IMR-90 (cell line): Measurements from ENCODE around the gene GPR3. TPM values are rescaled to one million over a fixed set of nuclear protein-coding genes. Genes with fewer than 3 reads are reported as not detected.

Source experiments
- ATAC-seq: fragments of 200-7000 bp; cut with Tn5 transposase; 2 replicates; pipeline ENCODE4 v1.9.1; 2020; ENCODE audit warnings: low read depth, mild to moderate bottlenecking, moderate library complexity
- BruUV-seq: library from RNA; stranded (reverse); fragments of 400-500 nt; replicated peaks from 2 replicates; lab custom pipeline; 2021; lab: Mats Ljungman, UMichigan
- CTCF ChIA-PET: fragments of 300-600 bp; formaldehyde crosslinking; extraction: SDS; loops from one replicate; lab custom pipeline; 2021; ENCODE audit warnings: antibody characterized with exemption; lab: Yijun Ruan, JAX
- POLR2A ChIA-PET: fragments of 300-600 bp; sonication (Branson Sonifier 250); formaldehyde crosslinking; loops from one replicate; lab custom pipeline; 2022; ENCODE audit warnings: antibody characterized with exemption; ENCODE audit not compliant: unreplicated experiment; lab: Charles Lee
- DNase-seq: peaks from one replicate; pipeline ENCODE4 v3.0.0; 2013
- H2AFZ ChIP-seq: replicated peaks from 2 replicates; pipeline ENCODE3; 2013; ENCODE audit warnings: low read length, mild to moderate bottlenecking; ENCODE audit not compliant: poor library complexity
- H2AK5ac ChIP-seq: 2 replicates; pipeline ENCODE4 v1.6.1; 2013; ENCODE audit warnings: low read depth, low read length, inconsistent platforms
- H2AK9ac ChIP-seq: replicated peaks from 2 replicates; pipeline ENCODE3; 2013; ENCODE audit warnings: mild to moderate bottlenecking, low read depth, low read length, moderate library complexity; ENCODE audit not compliant: poor library complexity
- H2BK120ac ChIP-seq: 2 replicates; pipeline ENCODE4 v1.6.1; 2013; ENCODE audit warnings: low read depth, low read length, inconsistent platforms
- H2BK15ac ChIP-seq: 3 replicates; pipeline ENCODE4 v1.6.1; 2013; ENCODE audit warnings: low read depth, low read length, inconsistent platforms
- H2BK20ac ChIP-seq: 2 replicates; pipeline ENCODE4 v1.6.1; 2013; ENCODE audit warnings: low read depth, mild to moderate bottlenecking, inconsistent platforms, low read length, moderate library complexity
- H2BK5ac ChIP-seq: 2 replicates; pipeline ENCODE4 v1.6.1; 2013; ENCODE audit warnings: mild to moderate bottlenecking, low read depth, low read length, inconsistent platforms; ENCODE audit not compliant: poor library complexity, severe bottlenecking
- H3K14ac ChIP-seq: replicated peaks from 2 replicates; pipeline ENCODE4 v1.6.1; 2013; ENCODE audit warnings: low read depth, low read length, inconsistent platforms
- H3K18ac ChIP-seq: 2 replicates; pipeline ENCODE4 v1.6.1; 2013; ENCODE audit warnings: low read depth, low read length, control low read depth
- H3K23ac ChIP-seq: 2 replicates; pipeline ENCODE4 v1.6.1; 2013; ENCODE audit warnings: low read depth, low read length, inconsistent platforms
- H3K27ac ChIP-seq: 2 replicates; pipeline ENCODE4 v1.5.1; 2013; ENCODE audit warnings: mild to moderate bottlenecking, control low read depth, low read length; ENCODE audit not compliant: insufficient read depth
- H3K27me3 ChIP-seq: 2 replicates; pipeline ENCODE4 v1.6.1; 2013; ENCODE audit warnings: low read length; ENCODE audit not compliant: control insufficient read depth, insufficient read depth
- H3K36me3 ChIP-seq: 2 replicates; pipeline ENCODE4 v1.6.1; 2013; ENCODE audit warnings: low read length, mixed read lengths; ENCODE audit not compliant: control insufficient read depth, insufficient read depth
- H3K4ac ChIP-seq: 2 replicates; pipeline ENCODE4 v1.6.1; 2013; ENCODE audit warnings: low read depth, low read length, inconsistent platforms
- H3K4me1 ChIP-seq: 2 replicates; pipeline ENCODE4 v1.6.1; 2013; ENCODE audit warnings: low read length, mixed read lengths; ENCODE audit not compliant: control insufficient read depth, insufficient read depth
- H3K4me2 ChIP-seq: 2 replicates; pipeline ENCODE4 v1.6.1; 2013; ENCODE audit warnings: low read depth, mild to moderate bottlenecking, control low read depth, low read length, moderate library complexity
- H3K4me3 ChIP-seq: 2 replicates; pipeline ENCODE4 v1.5.1; 2013; ENCODE audit warnings: low read depth, mild to moderate bottlenecking, control low read depth, low read length, moderate library complexity; ENCODE audit not compliant: insufficient read depth
- H3K56ac ChIP-seq: 2 replicates; pipeline ENCODE4 v1.6.1; 2013; ENCODE audit warnings: low read length, inconsistent platforms; ENCODE audit not compliant: insufficient read depth; ENCODE audit errors: extremely low read depth
- H3K79me1 ChIP-seq, 2 experiments: 2 replicates each; pipeline ENCODE4 v1.6.1; 2013; ENCODE audit warnings: low read length in 2 of 2, inconsistent platforms in 1 of 2, low read depth in 1 of 2
- H3K9ac ChIP-seq: 2 replicates; pipeline ENCODE4 v1.6.1; 2013; ENCODE audit warnings: low read depth, low read length, control low read depth
- H3K9me1 ChIP-seq: 2 replicates; pipeline ENCODE4 v1.6.1; 2013; ENCODE audit warnings: low read length, inconsistent platforms; ENCODE audit not compliant: insufficient read depth
- H3K9me3 ChIP-seq: 2 replicates; pipeline ENCODE4 v1.6.1; 2013; ENCODE audit warnings: low read length; ENCODE audit not compliant: control insufficient read depth, insufficient read depth
- H4K20me1 ChIP-seq: 2 replicates; pipeline ENCODE4 v1.6.1; 2013; ENCODE audit warnings: low read length, inconsistent platforms; ENCODE audit not compliant: insufficient read depth
- H4K5ac ChIP-seq: 2 replicates; pipeline ENCODE4 v1.6.1; 2013; ENCODE audit warnings: mild to moderate bottlenecking, low read depth, low read length, control low read depth
- H4K8ac ChIP-seq, 2 experiments: 2 replicates each; pipeline ENCODE4 v1.6.1; 2013; ENCODE audit warnings: low read depth in 2 of 2, low read length in 2 of 2, control low read depth in 1 of 2, inconsistent platforms in 1 of 2
- H4K91ac ChIP-seq: 2 replicates; pipeline ENCODE4 v1.6.1; 2013; ENCODE audit warnings: low read depth, low read length, inconsistent platforms; ENCODE audit not compliant: insufficient read depth
- BHLHE40 ChIP-seq: fragments of 150-350 bp; IDR thresholded peaks from 2 replicates; pipeline ENCODE4 v1.6.1; 2016; ENCODE audit warnings: mild to moderate bottlenecking, low read depth, low read length
- CEBPB ChIP-seq: IDR thresholded peaks from 2 replicates; pipeline ENCODE4 v1.6.1; 2012; ENCODE audit warnings: low read depth, low read length, improper control_type of control experiment
- CTCF ChIP-seq: conservative IDR thresholded peaks from 2 replicates; pipeline ENCODE4 v1.5.1; 2012; ENCODE audit warnings: mild to moderate bottlenecking, low read depth, low read length, improper control_type of control experiment
- ELK1 ChIP-seq: fragments of 150-350 bp; IDR thresholded peaks from 2 replicates; pipeline ENCODE4 v1.6.1; 2016; ENCODE audit warnings: low read depth, mild to moderate bottlenecking, low read length, moderate library complexity, borderline replicate concordance
- FOS ChIP-seq: fragments of 150-350 bp; IDR thresholded peaks from 2 replicates; pipeline ENCODE4 v1.6.1; 2016; ENCODE audit warnings: low read depth, low read length
- MAFK ChIP-seq: IDR thresholded peaks from 2 replicates; pipeline ENCODE4 v1.6.1; 2012; ENCODE audit warnings: low read depth, low read length, improper control_type of control experiment
- MAZ ChIP-seq: IDR thresholded peaks from 2 replicates; pipeline ENCODE4 v1.6.1; 2012; ENCODE audit warnings: low read depth, mild to moderate bottlenecking, low read length, improper control_type of control experiment, moderate library complexity, borderline replicate concordance
- MXI1 ChIP-seq: IDR thresholded peaks from 2 replicates; pipeline ENCODE4 v1.6.1; 2012; ENCODE audit warnings: low read depth, mild to moderate bottlenecking, low read length, moderate library complexity, borderline replicate concordance
- NFE2L2 ChIP-seq: fragments of 150-350 bp; IDR thresholded peaks from 2 replicates; pipeline ENCODE4 v1.6.1; 2016; ENCODE audit warnings: low read depth, mild to moderate bottlenecking, low read length
- POLR2A ChIP-seq: IDR thresholded peaks from 2 replicates; pipeline ENCODE4 v1.6.1; 2012; ENCODE audit warnings: mild to moderate bottlenecking, low read depth, low read length
- RAD21 ChIP-seq: IDR thresholded peaks from 2 replicates; pipeline ENCODE4 v1.6.1; 2012; ENCODE audit warnings: low read length, improper control_type of control experiment
- RCOR1 ChIP-seq: IDR thresholded peaks from 2 replicates; pipeline ENCODE4 v1.6.1; 2012; ENCODE audit warnings: mild to moderate bottlenecking, low read length, improper control_type of control experiment; ENCODE audit not compliant: insufficient replicate concordance
- RFX5 ChIP-seq: IDR thresholded peaks from 2 replicates; pipeline ENCODE4 v1.8.0; 2012; ENCODE audit warnings: low read depth, mild to moderate bottlenecking, low read length, moderate library complexity
- SMC3 ChIP-seq: fragments of 150-350 bp; IDR thresholded peaks from 2 replicates; pipeline ENCODE4 v1.6.1; 2016; ENCODE audit warnings: low read depth, mild to moderate bottlenecking, antibody characterized with exemption, low read length, moderate library complexity
- USF2 ChIP-seq: fragments of 150-350 bp; IDR thresholded peaks from 2 replicates; pipeline ENCODE4 v1.6.1; 2017; ENCODE audit warnings: mild to moderate bottlenecking, antibody characterized with exemption, low read length, low read depth
- WGBS, 2 experiments: methylation state at CpG; one replicate each; pipeline versions ENCODE4 v1.1.5 to v1.1.7; 2013; ENCODE audit warnings: missing lambda C conversion rate in 2 of 2; ENCODE audit not compliant: insufficient read length in 1 of 2; ENCODE audit errors: extremely low coverage in 2 of 2; 5-methylcytosine and 5-hydroxymethylcytosine counted together
- dilution Hi-C: fragments of 300-500 bp; cut with HindIII; formaldehyde crosslinking; loops from one replicate; pipeline ENCODE4 v1.14.3; 2018; ENCODE audit warnings: low sequenced_read_pairs; ENCODE audit not compliant: unreplicated experiment
- in situ Hi-C: fragments of 300-500 bp; cut with MboI; formaldehyde crosslinking; loops from 3 replicates; pipeline ENCODE4 v1.14.3; 2019; ENCODE audit warnings: low sequenced_read_pairs, inconsistent platforms, mixed read lengths
- intact Hi-C: fragments of 100-400 bp; cut with micrococcal nuclease; formaldehyde crosslinking; loops from 2 replicates; pipeline ENCODE4 v1.10.0; 2022
- polyA plus RNA-seq, 3 experiments: library from polyadenylated mRNA; depleted of rRNA; stranded (reverse); fragments of >200 nt; gene quantifications; 2 replicates each; pipeline ENCODE4 v1.2.3, GENCODE V29; 2012; ENCODE audit warnings: low replicate concordance in 1 of 3
- total RNA-seq: library from RNA; depleted of rRNA; stranded (reverse); fragments of >200 nt; gene quantifications from 2 replicates; pipeline ENCODE4 v1.2.3, GENCODE V29; 2012

The GPR3 gene
- total and polyA plus RNA-seq, 2 of the 4 experiments (the other 2 are of a cell fraction): 0.72 to 4.8 TPM

GRCh38 chr1:27393641-27394281, 1.3 kb downstream of the GPR3 start:
- no peak overlapping the region for H3K56ac ChIP-seq
- H3K9me1 ChIP-seq: peaks cover 20% of the 10 kb centered on the region
- no peak overlapping the region for H4K5ac ChIP-seq
- POLR2A ChIA-PET: no interaction called here
- in situ Hi-C loops (loop anchor here (5.0 to 10.0 kb wide), 2 partner anchors 91 to 289 kb away; no protein-coding TSS in a partner anchor), dilution Hi-C loops (no loop called here), intact Hi-C loops (loop anchor here (5.0 to 10.0 kb wide), 3 partner anchors 199 to 291 kb away; no protein-coding TSS in a partner anchor)
- H3K79me1 ChIP-seq: peaks cover 0 to 28% of the 10 kb centered on the region in 2 experiments; a peak in 3 of 4 replicates
- H3K36me3 ChIP-seq: no peaks in the 10 kb centered on the region; the same call in 1 of the 2 replicates
- H3K4me3 ChIP-seq: no peak overlapping the region
- no peak overlapping the region for H3K4ac ChIP-seq
- H3K4me2 ChIP-seq: no peak overlapping the region
- H4K91ac ChIP-seq: no peak overlapping the region
- H4K20me1 ChIP-seq: no peaks in the 10 kb centered on the region
- no peak overlapping the region; the same call in 1 of the 2 replicates for H2BK20ac ChIP-seq
- H3K9ac ChIP-seq: no peak overlapping the region
- H3K14ac ChIP-seq: no peak overlapping the region
- H2BK15ac ChIP-seq: no peak overlapping the region
- no peaks in the 10 kb centered on the region for H3K9me3 ChIP-seq
- no TSS peak for BruUV-seq
- H3K4me1 ChIP-seq: peaks cover 15% of the 10 kb centered on the region
- no peak overlapping the region for H3K27ac ChIP-seq
- H3K27me3 ChIP-seq: no peaks in the 10 kb centered on the region
- no peak overlapping the region for H2AFZ ChIP-seq
- H3K23ac ChIP-seq: peak overlapping the region; percentile 32; the same call in 1 of the 2 replicates
- H2AK9ac ChIP-seq: peak overlapping the region; percentile 45
- ATAC-seq (no peak), DNase-seq (no peak)
- H2AK5ac ChIP-seq: peak overlapping the region; percentile 76; the same call in 1 of the 2 replicates
- H2BK5ac ChIP-seq: no peak overlapping the region
- peak overlapping the region; percentile 8; the same call in 1 of the 2 replicates for H2BK120ac ChIP-seq
- no peak overlapping the region for H4K8ac ChIP-seq
- no peak overlapping the region for H3K18ac ChIP-seq
- WGBS, 2 experiments: 91% methylated on average over 11 of the region's 18 CpGs; no CpG with 5 or more reads in 1 of the 2 experiments
- CTCF ChIA-PET: interaction anchor here (0.8 to 1.0 kb wide), 2 partner anchors 92 to 163 kb away, joined by 3 read pairs; no protein-coding TSS in a partner anchor
- TF ChIP-seq RAD21: no peak
- TF ChIP-seq POLR2A: no peak
- TF ChIP-seq NFE2L2: no peak
- no peak for TF ChIP-seq RCOR1
- no peak for TF ChIP-seq RFX5
- TF ChIP-seq BHLHE40: no peak
- TF ChIP-seq SMC3: no peak
- no peak for TF ChIP-seq CTCF
- TF ChIP-seq USF2: no peak
- TF ChIP-seq MAZ: no peak
- TF ChIP-seq MXI1: no peak
- TF ChIP-seq CEBPB: no peak
- no peak for TF ChIP-seq FOS
- no peak for TF ChIP-seq ELK1
- TF ChIP-seq MAFK: no peak
